ENCODE data around the gene BICRAL. TPM values are rescaled to one million over a fixed set of nuclear protein-coding genes. Genes with fewer than 3 reads are reported as not detected.
"Not testable (repeated sequence)": the region's sequence is repeated elsewhere in the genome, so short reads cannot be mapped to it uniquely, and the experiment has no call there.

BICRAL gene
- total and polyA plus RNA-seq, 9 of the 15 experiments (the other 6 are each of a cell fraction or from before 2014, with no cell fraction given), result 1.2 to 11.9 (median 5.6) TPM

GRCh38 chr6:42879372-42880239 lies 97.8 kb downstream of the BICRAL start, which contains the start of gene RPL7L1 (continued):
- no peak for TF ChIP-seq ZBTB49 (CRISPR knock-in tag; IDR thresholded peaks at IDR 0.05; ENCODE audit: borderline replicate concordance)
- no peak for TF ChIP-seq PTRF (tag; IDR thresholded peaks at IDR 0.05)
- TF ChIP-seq FOXM1 (IDR thresholded peaks at IDR 0.05; ENCODE audit: low read depth), result peak; percentile 29; the same call in 1 of the 2 replicates
- 0 out of 2 replicates have a peak, but pooled peaks have one; percentile 41 for TF ChIP-seq FOXM1 (CRISPR knock-in tag; IDR thresholded peaks at IDR 0.05; ENCODE audit: low read depth)
- no peak for TF ChIP-seq HLTF (IDR thresholded peaks at IDR 0.05)

DNA sequence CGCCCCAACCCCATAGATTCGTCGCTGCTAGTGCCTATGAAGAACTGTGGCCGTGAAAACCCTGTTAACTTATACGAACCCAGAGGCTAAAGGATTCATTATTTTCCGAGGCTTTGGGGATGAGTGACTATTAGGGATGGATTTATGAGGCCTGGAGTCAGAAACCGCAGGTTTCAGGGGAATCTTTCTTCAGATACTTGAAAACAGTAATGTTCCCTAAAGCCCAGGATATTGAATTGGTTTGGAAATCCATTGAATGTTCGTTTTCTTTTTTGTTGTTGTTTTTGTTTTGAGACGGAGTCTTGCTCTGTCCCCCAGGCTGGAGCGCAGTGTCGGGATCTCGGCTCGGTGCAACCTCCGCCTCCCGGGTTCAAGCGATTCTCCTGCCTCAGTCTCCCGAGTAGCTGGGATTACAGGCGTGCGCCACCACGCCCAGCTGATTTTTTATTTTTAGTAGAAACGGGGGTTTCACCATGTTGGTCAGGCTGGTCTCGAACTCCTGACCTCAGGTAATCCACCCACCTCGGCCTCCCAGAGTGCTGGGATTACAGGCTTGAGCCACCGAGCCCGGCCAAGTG lies 98.5 kb downstream of the BICRAL start:
- Histone ChIP-seq H3K27ac (ENCODE audit: extremely low read depth, low read depth, low read length) (peak overlapping the region; percentile 99), H3K36me3 (ENCODE audit: control insufficient read depth, insufficient read depth, low read length) (peaks cover 43% of the 10 kb centered on the region), H3K79me2 (ENCODE audit: control insufficient read depth, insufficient read depth, low read length) (peaks cover 57% of the 10 kb centered on the region), H3K4me3 (peak overlapping the region; percentile 92), H3K9ac (ENCODE audit: insufficient read depth in 1 of 2, low read depth in 2 of 2, low read length in 2 of 2) (peak overlapping the region; percentile 92 to 99), H2AFZ (ENCODE audit: low read depth, low read length) (peak overlapping the region; percentile 100), H3K4me2 (ENCODE audit: insufficient read depth, low read length) (peak overlapping the region; percentile 99), H3K4me1 (replicated peaks in 1 of 2; ENCODE audit: control insufficient read depth in 2 of 2, insufficient read depth in 2 of 2, low read length in 2 of 2) (peaks cover 0 to 20% of the 10 kb centered on the region in 2 experiments; a peak in 3 of 5 replicates)
- FAIRE-seq, result peak; percentile 6
- TSS peak; percentile 77 for BruUV-seq (replicated peaks)
- CTCF ChIA-PET (ENCODE audit: low intra/inter-chr PET ratio); H3K27me3 ChIP-seq (ENCODE audit: control insufficient read depth in 2 of 2, insufficient read depth in 2 of 2, low read length in 2 of 2); DNase-seq (ENCODE audit: extremely low read depth in 1 of 4, low spot score in 3 of 4); H3K9me1 ChIP-seq (ENCODE audit: control insufficient read depth, insufficient read depth, low read length); ATAC-seq; in situ Hi-C loops (cut with MboI); intact Hi-C loops (cut with micrococcal nuclease); H4K20me1 ChIP-seq (replicated peaks; ENCODE audit: control insufficient read depth, insufficient read depth, low read length); H3K9me3 ChIP-seq (replicated peaks; ENCODE audit: control insufficient read depth, insufficient read depth, low read depth, low read length): not testable (repeated sequence)
- under 1% methylated on average over 25 of the region's 25 CpGs for whole genome bisulfite sequencing (ENCODE audit: insufficient coverage, low coverage, missing lambda C conversion rate)
- POLR2A ChIA-PET, result interaction anchor here (0.6 to 5.0 kb wide), 38 partner anchors 8 to 1096 kb away, joined by 3 to 34 read pairs (median 4); partner anchors contain the start of genes BICRAL, TBCC and TOMM6
- 0 out of 2 replicates have a peak, but pooled peaks have one; percentile 9 for TF ChIP-seq ZNF644 (tag; IDR thresholded peaks at IDR 0.05; ENCODE audit: low read depth)
- peak; percentile 3 for TF ChIP-seq PRDM10 (IDR thresholded peaks at IDR 0.05; ENCODE audit: partially characterized antibody)
- TF ChIP-seq ARID2 (IDR thresholded peaks at IDR 0.05), result peak; percentile 1; the same call in 1 of the 2 replicates
- TF ChIP-seq YY1 (IDR thresholded peaks at IDR 0.05; ENCODE audit: borderline replicate concordance in 1 of 3, control insufficient read depth in 1 of 3, extremely low read depth in 1 of 3, insufficient read depth in 3 of 3, insufficient read length in 1 of 3, insufficient replicate concordance in 2 of 3, low read depth in 1 of 3, low read length in 2 of 3), result peak in 1 of 3 experiments; percentile 11

Data from K562 (cell line).